K562 (cell line): ENCODE data around the gene ROBO2. TPM values are rescaled to one million over a fixed set of nuclear protein-coding genes. Genes with fewer than 3 reads are reported as not detected.

ENCODE experiments used
- ATAC-seq: fragments of 200-7000 bp; cut with Tn5 transposase; 3 replicates; pipeline ENCODE4 v1.9.1; 2020; ENCODE audit warnings: moderate library complexity
- BruUV-seq: library from RNA; stranded (reverse); fragments of 400-500 nt; replicated peaks from 2 replicates; lab custom pipeline; 2021; lab: Mats Ljungman, UMichigan
- CTCF ChIA-PET: fragments of 300-600 bp; formaldehyde crosslinking; extraction: SDS; loops from one replicate; lab custom pipeline; 2021; ENCODE audit warnings: low intra/inter-chr PET ratio; lab: Yijun Ruan, JAX
- POLR2A ChIA-PET: fragments of 300-600, 350-650 bp; sonication (Branson Sonifier 250); formaldehyde crosslinking; extraction: SDS; loops from one replicate; lab custom pipeline; 2021; ENCODE audit warnings: antibody characterized with exemption, inconsistent platforms; lab: Yijun Ruan, JAX
- DNase-seq, 4 experiments: peaks; one replicate each; pipeline versions ENCODE4 v3.0.0 to v3.0.0-alpha.2; 2011 to 2018; ENCODE audit warnings: low spot score in 3 of 4, mixed read lengths in 3 of 4; ENCODE audit errors: extremely low read depth in 1 of 4
- FAIRE-seq: peaks from 2 replicates; lab custom pipeline; 2011; peaks lifted over from hg19 to GRCh38; lab: Jason Lieb, UNC
- H2AFZ ChIP-seq: 2 replicates; pipeline ENCODE4 v1.6.0; 2011; ENCODE audit warnings: low read depth, low read length, control low read depth, inconsistent platforms
- H3K27ac ChIP-seq: fragments of 200-600 bp; 3 replicates; pipeline ENCODE4 v1.8.0; 2011; ENCODE audit warnings: low read depth, mild to moderate bottlenecking, control low read depth, inconsistent platforms, low read length, moderate library complexity, mixed read lengths; ENCODE audit errors: extremely low read depth
- H3K27me3 ChIP-seq, 2 experiments: fragments of 300-600 bp in 1 of 2; 2 replicates in 1 of 2; 3 replicates in 1 of 2; pipeline versions ENCODE4 v1.6.0 to v1.8.0; 2011; ENCODE audit warnings: inconsistent platforms in 2 of 2, low read length in 2 of 2, mild to moderate bottlenecking in 1 of 2, mixed read lengths in 1 of 2, moderate library complexity in 1 of 2; ENCODE audit not compliant: control insufficient read depth in 2 of 2, insufficient read depth in 2 of 2
- H3K36me3 ChIP-seq: fragments of 300-600 bp; 3 replicates; pipeline ENCODE4 v1.8.0; 2011; ENCODE audit warnings: mild to moderate bottlenecking, low read length, inconsistent platforms; ENCODE audit not compliant: control insufficient read depth, insufficient read depth
- H3K4me1 ChIP-seq, 2 experiments: fragments of 200-600 bp in 1 of 2; replicated peaks in 1 of 2; 2 replicates in 1 of 2; 3 replicates in 1 of 2; pipeline versions ENCODE4 v1.5.1 to v1.8.0; 2011; ENCODE audit warnings: inconsistent platforms in 2 of 2, low read length in 2 of 2, mild to moderate bottlenecking in 1 of 2, mixed read lengths in 1 of 2, moderate library complexity in 1 of 2; ENCODE audit not compliant: control insufficient read depth in 2 of 2, insufficient read depth in 2 of 2
- H3K4me2 ChIP-seq: 2 replicates; pipeline ENCODE4 v1.6.1; 2011; ENCODE audit warnings: low read length, control low read depth, inconsistent platforms, mixed read lengths; ENCODE audit not compliant: insufficient read depth
- H3K4me3 ChIP-seq: fragments of 200-600 bp; sonication (generic), shearing (Covaris generic); 2 replicates; pipeline ENCODE4 v1.5.1; 2016; ENCODE audit warnings: control low read depth, inconsistent platforms
- H3K79me2 ChIP-seq: fragments of 200-600 bp; 3 replicates; pipeline ENCODE4 v1.8.0; 2011; ENCODE audit warnings: low read length, inconsistent platforms; ENCODE audit not compliant: control insufficient read depth, insufficient read depth
- H3K9ac ChIP-seq, 2 experiments: 2 replicates each; pipeline versions ENCODE4 v1.6.0 to v1.6.1; 2011; ENCODE audit warnings: low read depth in 2 of 2, low read length in 2 of 2, control low read depth in 1 of 2, inconsistent platforms in 1 of 2, mild to moderate bottlenecking in 1 of 2, mixed read lengths in 1 of 2; ENCODE audit not compliant: insufficient read depth in 1 of 2
- H3K9me1 ChIP-seq: one replicate; pipeline ENCODE4 v1.6.0; 2011; ENCODE audit warnings: inconsistent platforms, mild to moderate bottlenecking, low read length, moderate library complexity; ENCODE audit not compliant: control insufficient read depth, insufficient read depth
- H3K9me3 ChIP-seq: replicated peaks from 2 replicates; pipeline ENCODE4 v1.5.1; 2011; ENCODE audit warnings: low read depth, low read length, inconsistent platforms; ENCODE audit not compliant: control insufficient read depth, insufficient read depth
- H4K20me1 ChIP-seq: replicated peaks from 2 replicates; pipeline ENCODE4 v1.6.1; 2011; ENCODE audit warnings: low read length, inconsistent platforms, mixed read lengths; ENCODE audit not compliant: control insufficient read depth, insufficient read depth
- FOSL1 ChIP-seq: fragments of 200-800 bp; sonication (Bioruptor generic); conservative IDR thresholded peaks from 2 replicates; pipeline ENCODE4 v1.6.1; 2016; ENCODE audit warnings: missing genetic modification characterization, missing compliant biosample characterization
- FOXK2 ChIP-seq, 2 experiments: fragments of 450-650 bp; IDR thresholded peaks in 1 of 2; conservative IDR thresholded peaks in 1 of 2; 2 replicates each; pipeline ENCODE4 v1.6.1; 2016; ENCODE audit warnings: low read depth in 2 of 2, mild to moderate bottlenecking in 1 of 2
- HDAC3 ChIP-seq: fragments of 450-650 bp; IDR thresholded peaks from 2 replicates; pipeline ENCODE4 v1.6.1; 2018; ENCODE audit warnings: borderline replicate concordance, mild to moderate bottlenecking, moderate library complexity; ENCODE audit not compliant: partially characterized antibody
- JUND ChIP-seq, 2 experiments: IDR thresholded peaks; 2 replicates in 1 of 2; 3 replicates in 1 of 2; pipeline ENCODE4 v1.6.1; 2011; ENCODE audit warnings: borderline replicate concordance in 2 of 2, low read depth in 2 of 2, low read length in 2 of 2, improper control_type of control experiment in 1 of 2, missing biosample characterization in 1 of 2, missing genetic modification characterization in 1 of 2, missing genetic modification reagents in 1 of 2
- RBM22 ChIP-seq: fragments of 200-400 bp; formaldehyde crosslinking; IDR thresholded peaks from 2 replicates; pipeline ENCODE4 v1.6.1; 2018; ENCODE audit warnings: low read length, low read depth; ENCODE audit not compliant: poor library complexity, severe bottlenecking
- SPI1 ChIP-seq: IDR thresholded peaks from 2 replicates; pipeline ENCODE4 v1.6.1; 2011; ENCODE audit warnings: low read depth, low read length, control low read depth, borderline replicate concordance
- USF1 ChIP-seq: sonication (generic); formaldehyde crosslinking; IDR thresholded peaks from 2 replicates; pipeline ENCODE4 v1.9.0; 2022; ENCODE audit warnings: mild to moderate bottlenecking, missing genetic modification reagents
- ZNF561 ChIP-seq: fragments of 450-650 bp; formaldehyde crosslinking; conservative IDR thresholded peaks from 2 replicates; pipeline ENCODE4 v1.4.0; 2020; ENCODE audit warnings: mild to moderate bottlenecking, moderate library complexity
- ZNF592 ChIP-seq: fragments of 450-650 bp; IDR thresholded peaks from 2 replicates; pipeline ENCODE4 v1.6.1; 2017; ENCODE audit warnings: antibody characterized with exemption, mild to moderate bottlenecking
- WGBS: fragments of 100-300 bp; shearing (Covaris generic); methylation state at CpG from one replicate; pipeline ENCODE4 v1.1.6; 2016; ENCODE audit warnings: low coverage, mixed read lengths; ENCODE audit not compliant: insufficient coverage; ENCODE audit errors: missing lambda C conversion rate; 5-methylcytosine and 5-hydroxymethylcytosine counted together
- in situ Hi-C: fragments of 300-500 bp; cut with MboI; formaldehyde crosslinking; loops from 4 replicates; pipeline ENCODE4 v1.15.0; 2018; ENCODE audit warnings: inconsistent platforms, mixed read lengths
- intact Hi-C: fragments of 100-400 bp; cut with micrococcal nuclease; formaldehyde crosslinking; loops from 2 replicates; pipeline ENCODE4 v1.14.2; 2022
- polyA plus RNA-seq, 8 experiments: library from polyadenylated mRNA; depleted of rRNA in 4 of 8; stranded (reverse) in 5 of 8; unstranded in 3 of 8; fragments of >200 nt; fragmentation: Nextera tagmentation in 2 of 8; fragmentation: Illumina TruSeq in 1 of 8; extraction: Ambion mirVana in 2 of 8; extraction: Trizol in 1 of 8; gene quantifications; 2 replicates each; pipeline versions ENCODE4 v1.2.1 to v1.2.3, GENCODE V29; 2011 to 2014; ENCODE audit warnings: inconsistent platforms in 1 of 8, missing spikeins in 1 of 8
- total RNA-seq, 7 experiments: library from RNA; depleted of rRNA in 6 of 7; stranded (reverse); fragments of >200 nt in 6 of 7; fragmentation: Illumina TruSeq in 2 of 7; extraction: Trizol in 2 of 7; gene quantifications; 2 replicates each; pipeline versions ENCODE4 v1.2.1 to v1.2.3, GENCODE V29; 2011 to 2021; ENCODE audit warnings: low replicate concordance in 1 of 7

Gene ROBO2
- total and polyA plus RNA-seq, 9 of the 15 experiments (the other 6 are each of a cell fraction or from before 2014, with no cell fraction given): 0.84 to 3.0 (median 1.7) TPM

- ChIA-PET CTCF (no interaction called here), POLR2A (no interaction called here)
- H4K20me1 ChIP-seq: no peaks in the 10 kb centered on the region
- in situ Hi-C loops (no loop called here), intact Hi-C loops (no loop called here)
- TF ChIP-seq SPI1 (peak; percentile 63; the same call in 1 of the 2 replicates), FOXK2 (conservative IDR thresholded peaks at IDR 0.05 in 1 of 2, IDR thresholded peaks at IDR 0.05 in 1 of 2; ENCODE audit: low read depth in 2 of 2) (no peak)
- H3K9ac ChIP-seq: no peak overlapping the region
- no peaks in the 10 kb centered on the region for H3K36me3 ChIP-seq
- no peaks in the 10 kb centered on the region for H3K9me1 ChIP-seq
- no peak overlapping the region for H3K27ac ChIP-seq
- no peak overlapping the region for H3K4me3 ChIP-seq
- no TSS peak for BruUV-seq
- no peak for ATAC-seq
- no peaks in the 10 kb centered on the region for H3K9me3 ChIP-seq
- no peaks in the 10 kb centered on the region for H3K79me2 ChIP-seq
- no peaks in the 10 kb centered on the region for H3K27me3 ChIP-seq
- no peaks in the 10 kb centered on the region for H3K4me1 ChIP-seq
- H2AFZ ChIP-seq: no peak overlapping the region
- H3K4me2 ChIP-seq: no peak overlapping the region
- no peak for DNase-seq
- FAIRE-seq: no peak
- WGBS: 53% methylated on average over 2 of the region's 2 CpGs
Observed at GRCh38 chr3:77197408-77197807, 157.5 kb downstream of the ROBO2 start.

GRCh38 chr3:77203851-77204250, 164.0 kb downstream of the ROBO2 start:
- FAIRE-seq (no peak), DNase-seq (no peak), ATAC-seq (no peak; the same call in 2 of the 3 replicates)
- peak overlapping the region; percentile 22; the same call in 1 of the 3 replicates for H3K27ac ChIP-seq
- H3K79me2 ChIP-seq: no peaks in the 10 kb centered on the region
- ChIA-PET POLR2A (no interaction called here), CTCF (no interaction called here)
- in situ Hi-C loops: no loop called here
- H3K4me3 ChIP-seq: no peak overlapping the region
- no peaks in the 10 kb centered on the region for H3K9me3 ChIP-seq
- BruUV-seq: no TSS peak
- H3K27me3 ChIP-seq: no peaks in the 10 kb centered on the region
- H4K20me1 ChIP-seq: no peaks in the 10 kb centered on the region
- H3K4me2 ChIP-seq: peak overlapping the region; percentile 46
- H3K36me3 ChIP-seq: no peaks in the 10 kb centered on the region
- 0 out of 2 replicates have a peak overlapping the region, but pooled peaks have one; percentile 51 for H2AFZ ChIP-seq
- no peak overlapping the region for H3K9ac ChIP-seq
- intact Hi-C loops: no loop called here
- H3K4me1 ChIP-seq: peaks cover 3 to 6% of the 10 kb centered on the region in 2 experiments; a peak in 4 of 5 replicates
- H3K9me1 ChIP-seq: no peaks in the 10 kb centered on the region
- TF ChIP-seq FOSL1 (tag) (0 out of 2 replicates have a peak, but pooled peaks have one; percentile 36), RBM22 (no peak), JUND (IDR thresholded peaks at IDR 0.05; ENCODE audit: borderline replicate concordance, low read depth, low read length) (peak; percentile 58; the same call in 1 of the 2 replicates), JUND (tag; IDR thresholded peaks at IDR 0.05; ENCODE audit: borderline replicate concordance, low read depth, low read length) (peak; percentile 72; the same call in 2 of the 3 replicates), HDAC3 (no peak), ZNF592 (no peak), USF1 (CRISPR knock-in tag) (no peak), ZNF561 (CRISPR knock-in tag) (no peak)
